KMS-11 (cell line): ENCODE results near the gene YKT6.

Experiments used
- H2AFZ ChIP-seq: fragments of 200-600 bp; sonication (generic); 2 replicates; pipeline ENCODE4 v1.6.1; 2016; ENCODE audit warnings: antibody characterized with exemption, mixed run types, low read depth
- H3K27ac ChIP-seq: fragments of 200-600 bp; sonication (generic); 2 replicates; pipeline ENCODE4 v1.6.1; 2016; ENCODE audit warnings: mild to moderate bottlenecking, mixed run types
- H3K27me3 ChIP-seq: fragments of 200-600 bp; sonication (generic); 2 replicates; pipeline ENCODE4 v1.6.1; 2017; ENCODE audit warnings: mild to moderate bottlenecking, low read depth, mixed run types, moderate library complexity; ENCODE audit not compliant: insufficient read depth
- H3K36me3 ChIP-seq: fragments of 200-600 bp; sonication (generic); 2 replicates; pipeline ENCODE4 v1.6.1; 2017; ENCODE audit warnings: mild to moderate bottlenecking, mixed run types; ENCODE audit not compliant: insufficient read depth
- H3K4me1 ChIP-seq: fragments of 200-600 bp; sonication (generic); 2 replicates; pipeline ENCODE4 v1.6.1; 2016; ENCODE audit warnings: mild to moderate bottlenecking, low read depth, mixed run types; ENCODE audit not compliant: poor library complexity, severe bottlenecking
- H3K4me2 ChIP-seq: fragments of 200-600 bp; sonication (generic); 2 replicates; pipeline ENCODE4 v1.7.0; 2016; ENCODE audit warnings: mild to moderate bottlenecking, mixed run types
- H3K4me3 ChIP-seq: fragments of 200-600 bp; sonication (generic); IDR thresholded peaks from 2 replicates; pipeline ENCODE4 v1.6.1; 2017; ENCODE audit warnings: low read depth, low read length, mixed read lengths; ENCODE audit not compliant: insufficient read depth
- H3K79me2 ChIP-seq: fragments of 200-600 bp; sonication (generic); 2 replicates; pipeline ENCODE4 v1.6.1; 2016; ENCODE audit warnings: low read depth, mixed run types; ENCODE audit not compliant: insufficient read depth
- H3K9ac ChIP-seq: fragments of 200-600 bp; sonication (generic); 2 replicates; pipeline ENCODE4 v1.6.1; 2016; ENCODE audit warnings: mild to moderate bottlenecking, mixed run types
- H4K20me1 ChIP-seq: fragments of 200-600 bp; sonication (generic); 2 replicates; pipeline ENCODE4 v1.6.1; 2016; ENCODE audit warnings: mild to moderate bottlenecking, mixed run types; ENCODE audit not compliant: insufficient read depth
- TF ChIP-seq, protein P1 (sequence below): fragments of 200-600 bp; sonication (generic); conservative IDR thresholded peaks from 2 replicates; pipeline ENCODE4 v1.6.1; 2017; ENCODE audit warnings: low read depth, mild to moderate bottlenecking, antibody characterized with exemption, low read length, moderate library complexity, mixed read lengths

Gene YKT6

DNA sequence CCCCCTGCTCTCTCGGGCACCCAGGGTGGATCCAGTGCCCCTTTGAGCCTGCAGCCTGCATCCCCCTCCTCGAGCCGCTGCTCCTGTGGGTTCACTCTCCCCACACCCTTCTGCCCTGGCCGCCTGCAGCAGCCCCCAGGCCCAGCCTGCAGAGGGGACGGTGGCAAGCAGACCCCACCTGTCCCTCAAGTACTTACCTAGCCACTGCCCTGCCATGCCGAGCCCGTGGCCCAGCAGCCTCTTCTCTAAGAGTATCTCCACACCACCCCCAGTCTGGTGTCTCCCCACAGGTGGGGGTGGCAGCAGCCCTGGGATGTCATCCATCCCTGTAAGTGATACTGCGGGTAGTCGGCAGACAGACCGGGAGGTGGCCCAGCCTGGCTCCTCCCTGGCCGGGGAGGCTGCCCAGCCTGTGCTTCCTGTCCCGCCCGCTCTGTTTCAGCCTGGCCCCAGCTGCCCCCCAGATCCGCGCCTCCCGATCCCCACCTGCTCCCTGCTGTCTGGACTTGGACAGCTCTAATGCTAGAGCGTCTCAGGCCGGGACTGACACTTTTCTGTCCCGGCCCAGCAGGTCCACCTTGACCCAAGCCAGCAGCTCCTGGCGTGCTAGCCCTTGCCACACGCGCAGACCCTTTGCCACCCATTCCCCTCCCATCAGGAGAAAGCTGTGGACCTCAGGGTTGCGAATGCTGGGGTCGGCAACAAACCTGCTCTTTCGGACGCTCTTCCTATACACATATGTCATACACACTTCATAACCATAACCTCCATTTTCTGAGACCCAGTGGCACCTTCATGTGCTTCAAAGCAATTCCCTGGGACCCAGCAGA is 25.0 kb downstream of the YKT6 start:
- H2AFZ ChIP-seq, result no peak overlapping the region
- H3K79me2 ChIP-seq, result no peaks in the 10 kb centered on the region
- peaks cover 36% of the 10 kb centered on the region for H3K27me3 ChIP-seq
- TF ChIP-seq, protein P1, sequence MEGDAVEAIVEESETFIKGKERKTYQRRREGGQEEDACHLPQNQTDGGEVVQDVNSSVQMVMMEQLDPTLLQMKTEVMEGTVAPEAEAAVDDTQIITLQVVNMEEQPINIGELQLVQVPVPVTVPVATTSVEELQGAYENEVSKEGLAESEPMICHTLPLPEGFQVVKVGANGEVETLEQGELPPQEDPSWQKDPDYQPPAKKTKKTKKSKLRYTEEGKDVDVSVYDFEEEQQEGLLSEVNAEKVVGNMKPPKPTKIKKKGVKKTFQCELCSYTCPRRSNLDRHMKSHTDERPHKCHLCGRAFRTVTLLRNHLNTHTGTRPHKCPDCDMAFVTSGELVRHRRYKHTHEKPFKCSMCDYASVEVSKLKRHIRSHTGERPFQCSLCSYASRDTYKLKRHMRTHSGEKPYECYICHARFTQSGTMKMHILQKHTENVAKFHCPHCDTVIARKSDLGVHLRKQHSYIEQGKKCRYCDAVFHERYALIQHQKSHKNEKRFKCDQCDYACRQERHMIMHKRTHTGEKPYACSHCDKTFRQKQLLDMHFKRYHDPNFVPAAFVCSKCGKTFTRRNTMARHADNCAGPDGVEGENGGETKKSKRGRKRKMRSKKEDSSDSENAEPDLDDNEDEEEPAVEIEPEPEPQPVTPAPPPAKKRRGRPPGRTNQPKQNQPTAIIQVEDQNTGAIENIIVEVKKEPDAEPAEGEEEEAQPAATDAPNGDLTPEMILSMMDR, result no peak
- no peak overlapping the region for H3K4me2 ChIP-seq
- H3K27ac ChIP-seq, result no peak overlapping the region
- no peak overlapping the region for H3K9ac ChIP-seq
- H3K36me3 ChIP-seq, result no peaks in the 10 kb centered on the region
- H4K20me1 ChIP-seq, result no peaks in the 10 kb centered on the region
- H3K4me1 ChIP-seq, result no peaks in the 10 kb centered on the region
- H3K4me3 ChIP-seq, result no peak overlapping the region

DNA sequence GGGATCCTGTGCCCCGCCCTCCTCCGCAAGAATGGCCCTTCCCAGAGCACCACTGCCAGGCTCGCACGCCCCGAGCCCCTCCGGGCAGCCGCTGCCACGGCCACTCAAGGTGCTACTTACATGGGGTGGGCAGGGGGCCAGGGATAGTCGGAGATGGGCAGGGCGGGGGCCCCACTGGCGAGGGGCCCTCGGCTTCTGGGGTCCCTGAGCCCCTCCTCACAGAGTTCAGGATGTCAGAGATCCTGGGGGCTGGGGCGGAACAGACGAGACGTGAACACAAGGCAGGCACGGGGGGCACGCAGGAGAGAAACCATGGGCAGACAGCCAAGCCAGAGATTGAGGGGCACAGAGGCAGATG is 25.6 kb downstream of the YKT6 start:
- H2AFZ ChIP-seq, result no peak overlapping the region
- peaks cover 41% of the 10 kb centered on the region for H3K27me3 ChIP-seq
- no peaks in the 10 kb centered on the region for H4K20me1 ChIP-seq
- no peaks in the 10 kb centered on the region for H3K36me3 ChIP-seq
- no peaks in the 10 kb centered on the region for H3K4me1 ChIP-seq
- H3K4me2 ChIP-seq, result no peak overlapping the region
- TF ChIP-seq, protein P1, result no peak
- H3K79me2 ChIP-seq, result no peaks in the 10 kb centered on the region
- H3K9ac ChIP-seq, result no peak overlapping the region
- no peak overlapping the region for H3K4me3 ChIP-seq
- H3K27ac ChIP-seq, result no peak overlapping the region

DNA sequence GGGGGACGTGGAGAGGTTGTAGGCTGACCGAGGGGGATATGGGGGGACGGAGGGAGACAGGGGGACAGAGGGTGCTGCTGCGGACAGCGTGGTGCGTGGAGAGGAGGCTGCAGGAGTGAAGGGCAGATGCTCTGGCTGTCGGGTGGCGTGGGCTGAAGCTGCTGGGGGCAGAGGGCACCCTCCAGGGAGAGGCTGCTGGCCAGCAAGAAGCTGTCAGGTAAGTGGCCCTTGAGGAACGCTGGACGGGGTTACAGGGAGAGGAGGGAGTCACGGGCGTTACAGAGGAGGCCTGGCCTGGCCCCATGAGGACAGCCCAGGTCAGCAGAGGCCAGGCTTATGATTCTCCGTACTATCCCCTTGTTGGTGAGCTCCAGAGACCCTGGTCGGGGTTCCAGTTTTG is 27.1 kb downstream of the YKT6 start:
- Histone ChIP-seq H3K27me3 (peaks cover 55% of the 10 kb centered on the region), H3K36me3 (no peaks in the 10 kb centered on the region), H4K20me1 (no peaks in the 10 kb centered on the region), H3K4me1 (no peaks in the 10 kb centered on the region), H3K4me3 (no peak overlapping the region), H2AFZ (no peak overlapping the region), H3K4me2 (no peak overlapping the region), H3K9ac (no peak overlapping the region), H3K79me2 (no peaks in the 10 kb centered on the region), H3K27ac (no peak overlapping the region)
- TF ChIP-seq, protein P1, result no peak

DNA sequence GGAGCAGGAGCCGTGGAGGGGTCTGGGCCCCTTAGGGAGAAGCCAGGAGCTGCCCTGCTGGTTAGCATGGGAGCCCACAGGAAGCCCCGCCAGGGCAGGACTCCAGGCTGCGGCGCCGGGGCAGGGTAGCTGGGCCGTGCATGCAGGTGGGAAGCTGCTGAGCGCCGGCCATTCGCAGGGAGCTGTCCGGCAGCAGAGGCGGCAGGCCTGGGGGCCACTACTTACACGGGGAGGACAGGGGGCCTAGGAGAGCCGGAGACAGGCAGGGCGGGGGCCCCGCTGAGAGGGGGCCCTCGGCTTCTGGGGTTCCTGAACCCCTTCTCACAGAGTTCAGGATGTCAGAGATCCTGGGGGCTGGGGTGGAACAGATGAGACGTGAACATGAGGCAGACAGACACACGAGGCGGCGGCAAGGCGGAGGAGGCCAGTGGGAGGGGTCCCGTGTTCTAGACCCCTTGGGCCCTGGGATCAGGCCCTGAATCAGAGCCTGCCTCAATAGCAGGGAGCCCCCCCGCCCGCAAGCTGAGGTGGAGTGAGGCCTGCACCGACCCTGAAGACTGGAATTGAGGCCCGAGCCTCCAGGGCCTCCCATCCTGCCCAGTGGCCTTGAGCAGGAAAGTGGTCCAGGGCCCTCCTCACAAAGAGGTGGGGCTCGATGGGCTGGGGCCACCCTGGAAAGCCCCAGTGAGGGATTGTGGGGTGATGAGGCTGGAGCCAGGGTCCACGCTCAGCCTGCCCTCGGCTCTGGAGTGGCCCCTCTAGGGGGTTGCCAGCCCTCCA is 28.0 kb downstream of the YKT6 start:
- no peak overlapping the region for H3K9ac ChIP-seq
- H3K36me3 ChIP-seq, result no peaks in the 10 kb centered on the region
- no peaks in the 10 kb centered on the region for H3K4me1 ChIP-seq
- no peak overlapping the region for H3K4me2 ChIP-seq
- peaks cover 63% of the 10 kb centered on the region for H3K27me3 ChIP-seq
- TF ChIP-seq, protein P1, result no peak
- no peak overlapping the region for H2AFZ ChIP-seq
- H4K20me1 ChIP-seq, result no peaks in the 10 kb centered on the region
- no peak overlapping the region for H3K4me3 ChIP-seq
- no peaks in the 10 kb centered on the region for H3K79me2 ChIP-seq
- H3K27ac ChIP-seq, result no peak overlapping the region
